Bronchial epithelial cell (primary cell): ENCODE measurements around the gene ETV5. TPM values are rescaled to one million over a fixed set of nuclear protein-coding genes. Genes with fewer than 3 reads are reported as not detected.

Source experiments
- DNase-seq: peaks from one replicate; pipeline ENCODE4 v3.0.0-alpha.2; 2010; ENCODE audit warnings: low read depth
- FAIRE-seq: peaks from 2 replicates; lab custom pipeline; 2011; peaks lifted over from hg19 to GRCh38; lab: Jason Lieb, UNC
- H3K27me3 ChIP-seq: 2 replicates; pipeline ENCODE4 v1.5.1; 2011; ENCODE audit warnings: low read length; ENCODE audit not compliant: control insufficient read depth, insufficient read depth
- H3K36me3 ChIP-seq: 2 replicates; pipeline ENCODE4 v1.5.1; 2011; ENCODE audit warnings: low read length; ENCODE audit not compliant: control insufficient read depth, insufficient read depth
- H3K4me3 ChIP-seq: 2 replicates; pipeline ENCODE4 v1.5.1; 2011; ENCODE audit warnings: mild to moderate bottlenecking, low read depth, low read length, control low read depth
- CTCF ChIP-seq: IDR thresholded peaks from 2 replicates; pipeline ENCODE4 v1.5.1; 2011; ENCODE audit warnings: mild to moderate bottlenecking, moderate library complexity, low read length, control low read depth, inconsistent platforms; ENCODE audit not compliant: insufficient read depth, severe bottlenecking
- total RNA-seq: library from RNA; depleted of rRNA; stranded (reverse); fragments of >200 nt; gene quantifications from 2 replicates; pipeline ENCODE4 v1.2.1, GENCODE V29; 2014

ETV5 gene
- total RNA-seq, 1 donor from 2014 or later = 12.9 TPM

DNA sequence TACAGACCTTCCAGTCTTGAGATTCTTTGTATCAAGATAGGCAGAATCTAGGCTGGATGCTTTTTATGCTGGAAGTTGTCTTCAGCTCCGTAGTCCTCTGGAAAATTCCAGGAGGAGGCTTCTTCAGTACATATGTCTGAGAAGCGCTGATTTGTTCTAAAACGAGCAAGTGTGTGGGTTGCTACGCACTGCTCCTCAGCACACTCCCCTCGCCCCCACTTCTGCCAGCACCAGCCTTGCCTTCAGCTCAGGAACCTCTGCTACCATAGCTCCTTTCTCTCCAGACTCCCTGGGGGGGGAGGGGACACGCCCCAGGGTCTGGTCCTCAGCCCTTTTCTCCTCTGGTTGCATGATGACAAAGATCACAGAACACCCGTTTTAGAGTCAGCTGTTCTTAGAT, 95.6 kb downstream of the ETV5 start:
- no peak for DNase-seq
- Histone ChIP-seq H3K36me3 (no peaks in the 10 kb centered on the region), H3K4me3 (no peak overlapping the region), H3K27me3 (peaks cover 1% of the 10 kb centered on the region)
- no peak for FAIRE-seq
- no peak for TF ChIP-seq CTCF

GRCh38 chr3:186012137-186012536, 96.8 kb downstream of the ETV5 start:
- DNase-seq (no peak), FAIRE-seq (no peak)
- Histone ChIP-seq H3K27me3 (peaks cover 1% of the 10 kb centered on the region), H3K4me3 (no peak overlapping the region), H3K36me3 (no peaks in the 10 kb centered on the region)
- TF ChIP-seq CTCF = no peak

- Histone ChIP-seq H3K27me3 (no peaks in the 10 kb centered on the region), H3K4me3 (no peak overlapping the region), H3K36me3 (no peaks in the 10 kb centered on the region)
- no peak for TF ChIP-seq CTCF
- DNase-seq (no peak), FAIRE-seq (no peak)
Observed at GRCh38 chr3:186004671-186005070, 104.2 kb downstream of the ETV5 start.

GRCh38 chr3:186004209-186004608, 104.7 kb downstream of the ETV5 start:
- no peak overlapping the region for H3K4me3 ChIP-seq
- DNase-seq = no peak
- no peaks in the 10 kb centered on the region for H3K36me3 ChIP-seq
- FAIRE-seq = no peak
- TF ChIP-seq CTCF = no peak
- no peaks in the 10 kb centered on the region for H3K27me3 ChIP-seq

GRCh38 chr3:186003610-186004009, 105.3 kb downstream of the ETV5 start:
- Histone ChIP-seq H3K27me3 (no peaks in the 10 kb centered on the region), H3K4me3 (no peak overlapping the region), H3K36me3 (no peaks in the 10 kb centered on the region)
- FAIRE-seq (no peak), DNase-seq (no peak)
- no peak for TF ChIP-seq CTCF

GRCh38 chr3:186002884-186003472, 105.9 kb downstream of the ETV5 start:
- no peaks in the 10 kb centered on the region for H3K27me3 ChIP-seq
- DNase-seq = peak; percentile 37
- peak; percentile 40 for TF ChIP-seq CTCF
- no peak overlapping the region for H3K4me3 ChIP-seq
- no peaks in the 10 kb centered on the region for H3K36me3 ChIP-seq
- FAIRE-seq = no peak
